ENCODE data around the gene NLE1. TPM values are rescaled to one million over a fixed set of nuclear protein-coding genes. Genes with fewer than 3 reads are reported as not detected.

Gene NLE1
- total and polyA plus RNA-seq, 2 donors (not counting 1 experiment from before 2014, with no cell fraction given) = 16.5 to 17.5 TPM

GRCh38 chr17:35159940-35160339 lies 17.8 kb upstream of the NLE1 start:
- DNase-seq = no peak
- H3K4me3 ChIP-seq (ENCODE audit: control extremely low read depth in 1 of 5, extremely low read depth in 1 of 5, insufficient read depth in 1 of 5, low read depth in 2 of 5, low read length in 4 of 5) = no peak overlapping the region
- TF ChIP-seq CTCF (IDR thresholded peaks at IDR 0.05) (no peak), EZH2 (IDR thresholded peaks at IDR 0.05; ENCODE audit: borderline replicate concordance, insufficient read depth, low read depth, low read length, poor library complexity, severe bottlenecking) (no peak)
- no peak for ATAC-seq (ENCODE audit: low read depth)
- Mint-ChIP-seq H3K27me3 (peaks cover 54% of the 10 kb centered on the region), H3K9me3 (ENCODE audit: insufficient read depth) (no peaks in the 10 kb centered on the region), H3K27ac (no peak overlapping the region), H3K4me1 (no peaks in the 10 kb centered on the region), H3K4me3 (no peak overlapping the region)
- H2AFZ ChIP-seq (ENCODE audit: insufficient read depth, low read depth, low read length, poor library complexity, severe bottlenecking) = no peak overlapping the region
- no peak overlapping the region for H3K9ac ChIP-seq (ENCODE audit: low read length)
- H3K27ac ChIP-seq (ENCODE audit: low read length in 2 of 2) = no peak overlapping the region
- no peaks in the 10 kb centered on the region for H3K4me1 ChIP-seq (ENCODE audit: control insufficient read depth in 2 of 2, insufficient read depth in 2 of 2, low read length in 2 of 2)
- 92% methylated on average over 2 of the region's 2 CpGs for WGBS (ENCODE audit: insufficient coverage)
- H3K27me3 ChIP-seq (replicated peaks in 1 of 4; ENCODE audit: control extremely low read depth in 1 of 4, control insufficient read depth in 3 of 4, insufficient read depth in 4 of 4, low read length in 3 of 4) = peaks cover 0 to 22% (median 11%) of the 10 kb centered on the region in 4 experiments
- H3K36me3 ChIP-seq (replicated peaks in 1 of 2; ENCODE audit: control extremely low read depth in 1 of 2, control insufficient read depth in 1 of 2, extremely low read depth in 1 of 2, insufficient read depth in 2 of 2, low read length in 1 of 2) = no peaks in the 10 kb centered on the region
- no peaks in the 10 kb centered on the region for H4K20me1 ChIP-seq (ENCODE audit: control insufficient read depth, insufficient read depth, low read length, poor library complexity, severe bottlenecking)
- POLR2A ChIA-PET = no interaction called here
- no peaks in the 10 kb centered on the region for H3K9me3 ChIP-seq (ENCODE audit: control extremely low read depth in 1 of 3, control insufficient read depth in 2 of 3, insufficient read depth in 1 of 3, low read length in 2 of 3)
- intact Hi-C loops (cut with micrococcal nuclease) = no loop called here
- CTCF ChIA-PET = no interaction called here
- H3K79me2 ChIP-seq (ENCODE audit: control insufficient read depth, insufficient read depth, low read length) = no peaks in the 10 kb centered on the region
- H3K4me2 ChIP-seq (replicated peaks; ENCODE audit: low read depth, low read length, poor library complexity, severe bottlenecking) = no peak overlapping the region

DNA sequence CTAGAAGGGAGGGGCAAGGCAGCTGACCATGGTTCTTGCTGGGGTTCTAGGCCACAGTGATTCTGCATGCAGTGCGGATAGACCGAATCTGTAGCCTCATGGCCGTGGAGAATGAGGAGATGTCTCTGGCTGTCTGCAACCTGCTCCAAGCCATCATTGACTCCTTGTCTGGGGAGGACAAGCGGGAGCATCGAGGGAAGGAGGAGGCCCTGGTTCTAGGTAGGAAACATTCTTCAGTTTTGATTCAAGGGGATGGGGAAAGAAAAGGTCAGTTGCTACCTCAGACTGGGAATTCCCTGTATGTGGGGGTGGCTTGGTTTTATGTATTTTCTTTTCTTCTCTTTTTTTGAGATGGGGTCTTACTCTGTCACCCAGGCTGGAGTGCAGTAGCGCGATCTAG lies 13.1 kb upstream of the NLE1 start:
- Mint-ChIP-seq H3K27ac (no peak overlapping the region), H3K4me1 (no peaks in the 10 kb centered on the region), H3K4me3 (no peak overlapping the region), H3K9me3 (ENCODE audit: insufficient read depth) (no peaks in the 10 kb centered on the region), H3K27me3 (peaks cover 26% of the 10 kb centered on the region)
- intact Hi-C loops (cut with micrococcal nuclease) = no loop called here
- Histone ChIP-seq H3K4me1 (ENCODE audit: control insufficient read depth in 2 of 2, insufficient read depth in 2 of 2, low read length in 2 of 2) (no peaks in the 10 kb centered on the region), H4K20me1 (ENCODE audit: control insufficient read depth, insufficient read depth, low read length, poor library complexity, severe bottlenecking) (no peaks in the 10 kb centered on the region), H3K9me3 (ENCODE audit: control extremely low read depth in 1 of 3, control insufficient read depth in 2 of 3, insufficient read depth in 1 of 3, low read length in 2 of 3) (no peaks in the 10 kb centered on the region), H3K9ac (ENCODE audit: low read length) (no peak overlapping the region), H3K27ac (ENCODE audit: low read length in 2 of 2) (no peak overlapping the region), H3K4me3 (ENCODE audit: control extremely low read depth in 1 of 5, extremely low read depth in 1 of 5, insufficient read depth in 1 of 5, low read depth in 2 of 5, low read length in 4 of 5) (no peak overlapping the region), H2AFZ (ENCODE audit: insufficient read depth, low read depth, low read length, poor library complexity, severe bottlenecking) (no peak overlapping the region), H3K79me2 (ENCODE audit: control insufficient read depth, insufficient read depth, low read length) (no peaks in the 10 kb centered on the region), H3K36me3 (replicated peaks in 1 of 2; ENCODE audit: control extremely low read depth in 1 of 2, control insufficient read depth in 1 of 2, extremely low read depth in 1 of 2, insufficient read depth in 2 of 2, low read length in 1 of 2) (no peaks in the 10 kb centered on the region), H3K4me2 (replicated peaks; ENCODE audit: low read depth, low read length, poor library complexity, severe bottlenecking) (no peak overlapping the region), H3K27me3 (replicated peaks in 1 of 4; ENCODE audit: control extremely low read depth in 1 of 4, control insufficient read depth in 3 of 4, insufficient read depth in 4 of 4, low read length in 3 of 4) (peaks cover 0 to 5% (median 2%) of the 10 kb centered on the region in 4 experiments)
- POLR2A ChIA-PET = no interaction called here
- CTCF ChIA-PET = no interaction called here
- DNase-seq (no peak), ATAC-seq (ENCODE audit: low read depth) (no peak)
- WGBS (ENCODE audit: insufficient coverage) = 95% methylated on average over 5 of the region's 7 CpGs
- TF ChIP-seq EZH2 (IDR thresholded peaks at IDR 0.05; ENCODE audit: borderline replicate concordance, insufficient read depth, low read depth, low read length, poor library complexity, severe bottlenecking) (no peak), CTCF (IDR thresholded peaks at IDR 0.05) (no peak)

Measured in B cell (primary cell).